ENCODE results near the gene SP2. TPM values are rescaled to one million over a fixed set of nuclear protein-coding genes. Genes with fewer than 3 reads are reported as not detected.

The SP2 gene
- total and polyA plus RNA-seq, 2 donors (not counting 1 experiment from before 2014, with no cell fraction given): 25.4 to 32.5 TPM

- Histone ChIP-seq H3K27ac (ENCODE audit: low read length in 2 of 2) (no peak overlapping the region), H3K79me2 (ENCODE audit: control insufficient read depth, insufficient read depth, low read length) (peaks cover 47% of the 10 kb centered on the region), H3K36me3 (replicated peaks in 1 of 2; ENCODE audit: control extremely low read depth in 1 of 2, control insufficient read depth in 1 of 2, extremely low read depth in 1 of 2, insufficient read depth in 2 of 2, low read length in 1 of 2) (peaks cover 0 to 29% of the 10 kb centered on the region in 2 experiments), H4K20me1 (ENCODE audit: control insufficient read depth, insufficient read depth, low read length, poor library complexity, severe bottlenecking) (peaks cover 28% of the 10 kb centered on the region), H3K4me1 (ENCODE audit: control insufficient read depth in 2 of 2, insufficient read depth in 2 of 2, low read length in 2 of 2) (no peaks in the 10 kb centered on the region), H3K4me2 (replicated peaks; ENCODE audit: low read depth, low read length, poor library complexity, severe bottlenecking) (no peak overlapping the region), H3K9ac (ENCODE audit: low read length) (no peak overlapping the region), H3K9me3 (ENCODE audit: control extremely low read depth in 1 of 3, control insufficient read depth in 2 of 3, insufficient read depth in 1 of 3, low read length in 2 of 3) (no peaks in the 10 kb centered on the region), H2AFZ (ENCODE audit: insufficient read depth, low read depth, low read length, poor library complexity, severe bottlenecking) (no peak overlapping the region), H3K4me3 (ENCODE audit: control extremely low read depth in 1 of 5, extremely low read depth in 1 of 5, insufficient read depth in 1 of 5, low read depth in 2 of 5, low read length in 4 of 5) (no peak overlapping the region), H3K27me3 (replicated peaks in 1 of 4; ENCODE audit: control extremely low read depth in 1 of 4, control insufficient read depth in 3 of 4, insufficient read depth in 4 of 4, low read length in 3 of 4) (no peaks in the 10 kb centered on the region)
- Mint-ChIP-seq H3K4me1 (peaks cover 10% of the 10 kb centered on the region), H3K27ac (no peak overlapping the region), H3K27me3 (no peaks in the 10 kb centered on the region), H3K4me3 (no peak overlapping the region), H3K9me3 (ENCODE audit: insufficient read depth) (no peaks in the 10 kb centered on the region)
- TF ChIP-seq EZH2 (IDR thresholded peaks at IDR 0.05; ENCODE audit: borderline replicate concordance, insufficient read depth, low read depth, low read length, poor library complexity, severe bottlenecking) (no peak), CTCF (IDR thresholded peaks at IDR 0.05) (no peak)
- POLR2A ChIA-PET: no interaction called here
- intact Hi-C loops (cut with micrococcal nuclease): no loop called here
- WGBS (ENCODE audit: insufficient coverage): no CpG with 5 or more reads among the region's 2 CpGs
- no peak for DNase-seq
- ATAC-seq (ENCODE audit: low read depth): no peak
- CTCF ChIA-PET: no interaction called here
Observed at GRCh38 chr17:47913050-47913449, 17.0 kb downstream of the SP2 start.

GRCh38 chr17:47914306-47914948 is 18.4 kb downstream of the SP2 start:
- Histone ChIP-seq H3K4me3 (ENCODE audit: control extremely low read depth in 1 of 5, extremely low read depth in 1 of 5, insufficient read depth in 1 of 5, low read depth in 2 of 5, low read length in 4 of 5) (no peak overlapping the region), H3K9me3 (ENCODE audit: control extremely low read depth in 1 of 3, control insufficient read depth in 2 of 3, insufficient read depth in 1 of 3, low read length in 2 of 3) (no peaks in the 10 kb centered on the region), H2AFZ (ENCODE audit: insufficient read depth, low read depth, low read length, poor library complexity, severe bottlenecking) (no peak overlapping the region), H3K79me2 (ENCODE audit: control insufficient read depth, insufficient read depth, low read length) (peaks cover 39% of the 10 kb centered on the region), H3K27me3 (replicated peaks in 1 of 4; ENCODE audit: control extremely low read depth in 1 of 4, control insufficient read depth in 3 of 4, insufficient read depth in 4 of 4, low read length in 3 of 4) (no peaks in the 10 kb centered on the region), H4K20me1 (ENCODE audit: control insufficient read depth, insufficient read depth, low read length, poor library complexity, severe bottlenecking) (peaks cover 18% of the 10 kb centered on the region), H3K27ac (ENCODE audit: low read length in 2 of 2) (no peak overlapping the region), H3K4me2 (replicated peaks; ENCODE audit: low read depth, low read length, poor library complexity, severe bottlenecking) (no peak overlapping the region), H3K9ac (ENCODE audit: low read length) (no peak overlapping the region), H3K36me3 (replicated peaks in 1 of 2; ENCODE audit: control extremely low read depth in 1 of 2, control insufficient read depth in 1 of 2, extremely low read depth in 1 of 2, insufficient read depth in 2 of 2, low read length in 1 of 2) (peaks cover 0 to 33% of the 10 kb centered on the region in 2 experiments), H3K4me1 (ENCODE audit: control insufficient read depth in 2 of 2, insufficient read depth in 2 of 2, low read length in 2 of 2) (no peaks in the 10 kb centered on the region)
- Mint-ChIP-seq H3K9me3 (ENCODE audit: insufficient read depth) (no peaks in the 10 kb centered on the region), H3K27ac (no peak overlapping the region), H3K4me1 (peaks cover 3% of the 10 kb centered on the region), H3K4me3 (no peak overlapping the region), H3K27me3 (no peaks in the 10 kb centered on the region)
- no peak for TF ChIP-seq EZH2 (IDR thresholded peaks at IDR 0.05; ENCODE audit: borderline replicate concordance, insufficient read depth, low read depth, low read length, poor library complexity, severe bottlenecking)
- TF ChIP-seq CTCF (IDR thresholded peaks at IDR 0.05): no peak
- 32% methylated on average over 3 of the region's 4 CpGs for WGBS (ENCODE audit: insufficient coverage)
- ATAC-seq (ENCODE audit: low read depth): no peak
- no peak for DNase-seq
- ChIA-PET POLR2A (no interaction called here), CTCF (interaction anchor here (0.7 kb wide), 1 partner anchor 238 kb away, joined by 3 read pairs; no protein-coding TSS in a partner anchor)
- intact Hi-C loops (cut with micrococcal nuclease): no loop called here

Data from B cell (primary cell).